HuH-7 (cell line): ENCODE data around the gene TRPM6.

ENCODE experiments used
- DNase-seq: peaks from one replicate; pipeline ENCODE4 v3.0.0; 2011; ENCODE audit warnings: low spot score

The TRPM6 gene

GRCh38 chr9:74711341-74711740 lies 176.4 kb downstream of the TRPM6 start:
- no peak for DNase-seq

- no peak for DNase-seq
Observed at GRCh38 chr9:74697535-74697934, 190.2 kb downstream of the TRPM6 start.

- DNase-seq = no peak
Observed at GRCh38 chr9:74696520-74696919, 191.2 kb downstream of the TRPM6 start.

GRCh38 chr9:74691058-74691457 lies 196.7 kb downstream of the TRPM6 start:
- DNase-seq = no peak

GRCh38 chr9:74683322-74683721 lies 204.4 kb downstream of the TRPM6 start:
- DNase-seq = no peak

- DNase-seq = no peak
Observed at GRCh38 chr9:74681906-74682305, 205.8 kb downstream of the TRPM6 start.

- DNase-seq = no peak
Observed at GRCh38 chr9:74674077-74674476, 213.6 kb downstream of the TRPM6 start.
